ENCODE measurements around the gene TOM1L2. TPM values are rescaled to one million over a fixed set of nuclear protein-coding genes. Genes with fewer than 3 reads are reported as not detected.

TOM1L2 gene
- total RNA-seq, 1 donor from 2014 or later, result 43.7 TPM

DNA sequence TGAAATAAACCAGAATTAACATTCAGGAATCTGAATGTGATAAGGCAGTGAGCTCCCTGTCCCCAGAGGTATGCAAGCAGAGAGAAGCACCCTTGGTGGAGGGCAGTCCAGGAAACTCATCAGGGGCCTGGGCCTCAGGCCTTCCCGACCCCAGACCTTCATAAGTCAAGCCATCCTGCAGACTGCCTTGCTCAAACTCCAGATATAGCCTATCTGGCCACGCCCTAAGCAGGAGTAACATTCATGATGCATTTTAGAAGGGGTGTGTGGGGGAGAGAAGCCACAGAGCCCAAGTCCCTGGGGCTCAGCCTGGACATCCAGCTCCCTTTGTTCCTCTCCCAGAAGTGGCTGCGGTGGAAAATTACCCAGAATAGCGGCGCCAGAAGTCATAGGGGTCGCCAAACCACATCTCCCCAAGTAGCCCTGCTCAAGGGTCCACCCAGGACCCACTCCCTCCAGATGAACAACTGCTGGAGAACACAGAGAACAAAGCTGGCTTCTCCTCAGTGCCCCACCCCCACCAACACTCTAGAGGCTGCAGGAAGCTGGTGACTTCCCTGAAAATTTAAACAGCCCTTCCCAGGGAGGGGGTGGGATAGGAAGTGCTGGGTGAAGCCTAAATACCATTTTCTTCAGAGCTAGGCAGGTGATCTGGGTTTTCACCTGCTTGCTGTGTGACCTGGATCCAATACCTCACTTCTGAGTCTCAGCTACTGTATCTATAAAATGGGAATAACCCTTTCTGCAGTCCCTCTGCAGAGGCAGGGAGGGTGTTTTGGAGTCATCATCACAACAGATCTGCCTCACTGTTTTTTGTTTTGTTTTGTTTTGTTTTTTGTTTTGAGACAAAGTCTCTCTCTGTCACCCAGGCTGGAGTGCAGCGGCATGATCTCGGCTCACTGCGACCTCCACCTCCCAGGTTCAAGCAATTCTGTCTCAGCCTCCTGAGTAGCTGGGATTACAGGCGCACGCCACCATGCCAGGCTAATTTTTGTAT lies 133.9 kb downstream of the TOM1L2 start:
- DNase-seq (ENCODE audit: low spot score), result no peak

DNA sequence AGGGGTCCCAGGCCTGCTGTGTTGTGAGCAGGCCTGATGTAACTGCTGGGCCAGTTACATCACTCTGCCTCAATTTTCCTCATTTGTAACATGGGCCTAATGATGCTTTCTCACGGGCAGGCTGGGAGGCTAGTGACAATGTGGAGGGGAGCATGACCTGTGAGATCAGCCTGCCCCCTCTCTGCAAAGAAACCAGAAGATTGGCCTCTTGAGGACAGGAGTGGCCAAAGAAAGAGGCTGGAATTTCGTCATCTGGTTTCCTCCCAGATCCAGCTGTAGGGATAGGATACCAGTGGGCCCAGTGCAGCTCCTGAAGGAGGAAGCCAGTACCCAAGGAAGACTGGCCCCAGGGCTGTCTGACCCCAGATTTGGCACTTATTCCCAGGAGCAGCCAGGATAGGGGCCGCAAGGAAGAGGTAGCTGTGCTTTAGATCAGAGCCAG lies 134.8 kb downstream of the TOM1L2 start:
- DNase-seq (ENCODE audit: low spot score), result no peak

DNA sequence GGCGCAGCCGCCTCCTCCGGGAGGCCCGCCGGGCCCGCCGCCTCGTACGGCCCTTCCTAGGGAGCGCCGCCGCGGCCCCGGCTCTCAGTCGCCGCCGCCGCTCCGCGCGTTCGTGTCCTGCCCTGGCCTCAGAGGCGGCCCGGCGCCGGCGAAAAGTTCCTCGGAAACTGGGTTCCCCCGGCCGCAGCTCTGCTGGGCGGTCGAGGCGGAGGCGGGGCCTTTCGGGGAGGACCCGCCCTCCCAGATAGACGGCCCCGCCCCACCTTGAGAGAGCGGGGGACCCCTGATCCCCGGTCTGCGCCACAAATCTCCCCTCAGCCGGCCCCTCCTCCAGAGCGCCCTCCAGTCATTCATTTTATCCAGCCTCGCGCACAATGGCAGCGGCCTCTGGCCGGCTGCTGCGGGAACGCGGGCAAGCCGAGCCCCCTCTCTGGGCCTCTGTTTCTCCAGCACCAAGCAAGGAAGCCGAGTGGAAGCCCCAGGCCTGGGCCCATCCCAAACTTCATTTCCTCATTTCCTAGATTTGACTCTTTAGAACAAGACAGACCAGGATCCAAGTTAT lies 135.3 kb downstream of the TOM1L2 start, which contains the start of gene SREBF1:
Gene SREBF1, minus strand, starts transcription at position 169 of the 562 bp plus-strand sequence. CDS start 169 bp downstream, outside the sequence.
- DNase-seq (ENCODE audit: low spot score), result no peak

DNA sequence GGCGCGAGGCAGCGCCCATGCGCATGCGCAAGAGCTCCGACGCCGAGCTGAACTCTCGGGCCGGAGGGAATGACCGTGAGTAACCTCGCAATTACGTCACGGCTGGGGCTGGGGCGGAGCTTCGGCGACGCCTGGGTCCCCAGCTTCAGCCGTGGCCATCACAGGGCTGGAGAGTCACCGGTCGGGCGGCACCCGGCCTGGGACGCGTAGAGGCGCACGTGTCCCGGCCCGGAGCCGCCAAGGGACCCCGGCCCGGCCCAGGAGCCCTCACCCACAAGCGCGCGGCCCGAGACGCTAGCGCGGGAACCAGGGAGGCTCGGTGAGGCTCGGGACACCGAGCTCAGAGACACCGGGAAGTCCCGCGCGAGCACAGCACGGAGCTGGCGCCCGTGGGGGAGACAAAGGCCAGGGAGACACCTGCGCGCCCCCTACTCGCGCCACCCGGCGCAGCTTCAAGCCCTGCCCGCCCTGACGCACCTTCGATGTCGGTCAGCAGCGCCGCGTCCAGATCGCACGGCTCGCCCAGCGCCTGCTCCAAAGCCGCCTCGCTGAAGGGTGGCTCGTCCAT lies 135.9 kb downstream of the TOM1L2 start:
- DNase-seq (ENCODE audit: low spot score), result peak; percentile 99

DNA sequence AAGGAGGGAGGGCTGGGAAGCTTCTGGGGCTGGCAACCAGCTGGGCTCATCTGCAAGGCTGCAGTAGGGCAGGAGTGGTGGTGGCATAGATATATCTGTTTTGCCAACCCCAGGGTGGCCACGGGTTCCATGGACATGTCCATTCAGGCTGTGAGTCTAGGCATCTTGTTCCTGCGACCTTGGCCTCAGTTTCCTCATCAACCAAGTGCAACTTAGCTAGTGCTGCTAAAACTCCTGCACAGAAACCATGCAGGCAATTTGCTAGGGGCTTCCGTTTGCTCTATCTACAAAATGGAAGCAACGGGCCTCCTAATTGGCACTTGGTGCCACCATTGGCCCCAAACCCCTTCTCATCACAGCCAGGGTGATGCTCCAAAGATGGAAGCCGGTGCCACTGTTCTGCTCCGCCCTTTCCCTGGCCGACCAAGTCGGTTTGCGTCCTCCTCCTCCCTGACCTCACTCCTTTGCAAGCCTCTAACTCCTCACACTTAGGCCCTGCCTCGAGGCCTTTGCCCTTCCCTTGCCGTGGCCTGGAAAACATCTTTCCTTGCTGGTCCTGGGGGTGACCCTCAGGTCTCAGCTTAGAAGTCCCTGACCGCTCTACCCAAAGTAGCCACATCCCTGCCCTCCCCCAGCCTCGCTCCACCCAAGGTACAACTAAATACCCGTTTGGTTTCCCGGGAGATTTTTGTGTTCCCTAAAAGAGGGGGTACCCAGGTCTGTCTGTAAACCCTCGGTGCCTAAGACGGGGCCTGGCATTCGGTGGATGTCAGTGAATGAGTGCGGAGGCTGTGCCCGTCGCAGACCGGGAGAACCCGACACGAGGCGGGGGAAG lies 136.6 kb downstream of the TOM1L2 start:
- DNase-seq (ENCODE audit: low spot score), result no peak

DNA sequence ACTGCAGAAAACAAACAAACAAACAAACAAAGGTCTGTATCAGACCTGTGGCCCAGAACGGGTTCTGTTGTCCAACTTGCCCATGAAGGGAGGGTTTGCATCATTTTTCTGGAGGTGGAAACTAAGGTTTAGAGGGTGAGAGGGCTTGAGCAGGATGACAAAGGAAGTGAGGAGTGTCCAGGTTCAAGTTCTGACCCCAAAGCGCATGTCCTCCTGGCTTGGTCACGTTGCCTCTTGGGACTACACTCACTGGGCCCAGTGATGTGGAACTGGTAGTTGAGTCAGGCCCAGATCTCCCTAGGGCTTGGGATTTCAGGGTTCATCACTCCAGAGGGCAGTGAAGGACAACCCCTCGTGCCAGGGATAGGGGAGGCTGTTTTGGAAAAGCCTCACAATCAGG lies 137.2 kb downstream of the TOM1L2 start:
- DNase-seq (ENCODE audit: low spot score), result no peak

DNA sequence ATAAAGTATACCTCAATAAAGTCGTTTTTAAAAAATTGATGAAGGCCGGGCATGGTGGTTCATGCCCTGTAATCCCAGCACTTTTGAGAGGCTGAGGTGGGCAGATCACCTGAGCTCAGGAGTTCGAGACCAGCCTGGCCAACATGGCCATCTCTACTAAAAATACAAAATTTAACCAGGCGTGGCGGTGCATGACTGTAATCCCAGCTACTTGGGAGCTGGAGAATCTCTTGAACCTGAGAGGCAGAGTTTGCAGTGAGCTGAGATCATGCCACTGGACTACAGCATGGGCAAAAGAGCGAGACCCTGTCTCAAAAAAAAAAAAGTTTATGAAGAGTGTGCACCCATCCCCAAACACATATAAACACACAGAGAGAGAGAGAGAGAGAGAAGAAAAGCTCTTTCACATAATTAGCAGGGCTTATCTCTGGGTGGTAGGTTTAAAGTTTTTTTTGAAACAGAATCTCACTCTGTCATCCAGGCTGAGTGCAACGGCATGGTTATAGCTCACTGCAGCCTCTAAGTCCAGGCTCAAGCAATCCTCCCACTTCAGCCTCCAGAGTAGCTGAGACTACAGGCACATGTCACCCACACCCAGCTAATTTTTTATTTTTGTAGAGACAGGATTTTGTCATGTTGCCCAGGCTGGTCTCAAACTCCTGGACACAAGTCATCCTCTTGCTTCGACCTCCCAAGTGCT lies 138.4 kb downstream of the TOM1L2 start:
- no peak for DNase-seq (ENCODE audit: low spot score)

DNA sequence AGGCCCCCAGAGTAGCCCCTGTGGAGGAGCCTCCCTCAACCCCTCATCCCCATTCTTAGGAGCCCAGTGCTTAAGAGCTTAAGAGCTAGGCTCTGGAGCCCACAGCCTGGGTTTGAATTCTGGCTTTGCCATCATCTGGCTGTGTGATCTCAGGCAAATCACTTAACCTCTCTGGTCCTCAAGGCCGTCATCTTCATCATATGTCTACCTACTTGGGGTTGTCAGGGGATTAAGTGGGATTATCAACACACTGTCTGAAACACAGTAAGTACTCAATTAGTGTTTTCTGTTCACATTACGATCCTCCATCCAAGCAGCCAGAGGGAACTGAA lies 140.2 kb downstream of the TOM1L2 start:
- DNase-seq (ENCODE audit: low spot score), result no peak

DNA sequence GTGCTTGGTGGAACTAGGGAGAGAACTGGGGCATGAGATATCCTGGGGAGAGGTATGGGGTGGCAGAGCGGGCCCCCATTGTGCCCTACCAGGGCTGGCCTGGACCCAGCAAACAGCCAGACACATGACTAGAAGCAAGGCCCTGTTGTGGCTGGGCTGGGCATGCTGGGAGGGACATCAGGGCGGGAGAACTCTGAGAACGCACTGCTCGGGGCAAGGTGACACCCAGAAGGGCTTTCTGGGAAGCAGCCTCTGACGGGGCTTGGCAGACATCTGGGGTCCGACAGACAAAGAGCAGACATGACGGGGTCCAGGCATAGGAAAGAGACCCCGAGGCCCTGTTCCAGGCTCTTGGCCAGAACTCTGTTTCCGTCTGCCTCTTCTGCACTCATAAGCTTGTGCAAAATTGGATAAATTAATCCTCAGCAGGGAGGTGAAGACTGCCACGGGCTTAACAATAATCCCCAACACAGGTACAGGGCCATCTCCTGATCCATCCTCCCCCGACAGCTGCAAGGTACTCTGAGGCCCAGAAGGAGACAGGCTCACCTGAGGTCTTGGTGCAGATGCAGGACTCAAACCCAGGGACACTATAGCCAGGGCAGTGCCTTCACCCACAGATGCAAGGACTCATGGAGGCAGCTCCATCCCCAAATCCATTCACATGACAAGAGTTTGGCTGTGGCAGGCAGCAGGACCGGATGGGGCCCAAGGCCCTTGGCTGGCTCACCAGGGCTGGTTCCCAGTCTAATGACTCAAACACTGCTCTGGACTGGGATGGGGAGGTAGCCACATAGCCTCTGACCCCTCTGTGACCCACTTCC lies 140.8 kb downstream of the TOM1L2 start:
- DNase-seq (ENCODE audit: low spot score), result no peak

DNA sequence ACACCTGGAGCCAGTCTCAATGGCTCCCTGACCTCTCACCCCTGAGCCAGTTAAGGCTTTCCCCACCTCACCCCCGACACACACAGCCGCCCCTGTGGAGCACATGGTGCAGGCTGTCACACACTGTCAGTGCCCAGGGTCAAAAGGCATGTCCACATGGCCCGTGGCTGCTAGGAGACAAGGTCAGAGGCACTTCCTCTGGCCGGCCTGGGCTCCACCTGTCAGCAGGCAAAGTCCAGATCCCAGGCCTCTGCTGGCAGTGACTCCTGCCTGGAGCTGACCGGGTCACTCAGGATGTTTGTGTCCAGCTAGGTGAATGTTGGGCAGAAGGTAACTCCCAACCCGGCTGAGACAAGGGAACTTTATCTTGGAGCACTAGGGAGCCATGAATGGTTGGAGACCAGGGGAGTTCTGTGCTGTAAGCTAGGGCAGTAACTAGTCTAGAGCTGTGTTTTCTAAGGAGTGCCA lies 141.4 kb downstream of the TOM1L2 start:
- no peak for DNase-seq (ENCODE audit: low spot score)

DNA sequence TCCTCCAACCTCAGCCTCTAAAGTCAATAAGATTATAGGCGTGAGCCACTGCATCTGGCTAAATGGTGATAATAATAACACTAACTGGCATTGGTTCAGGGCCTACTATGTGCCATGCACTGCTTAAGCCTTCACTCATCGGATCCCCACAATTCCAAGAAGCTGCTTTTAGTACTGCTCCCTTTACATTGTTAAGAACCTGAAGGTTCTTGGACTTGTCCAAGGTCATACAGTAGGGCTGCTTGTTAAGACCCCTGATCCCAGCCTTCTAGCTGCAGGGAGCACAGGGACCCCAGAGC lies 142.0 kb downstream of the TOM1L2 start:
- no peak for DNase-seq (ENCODE audit: low spot score)

DNA sequence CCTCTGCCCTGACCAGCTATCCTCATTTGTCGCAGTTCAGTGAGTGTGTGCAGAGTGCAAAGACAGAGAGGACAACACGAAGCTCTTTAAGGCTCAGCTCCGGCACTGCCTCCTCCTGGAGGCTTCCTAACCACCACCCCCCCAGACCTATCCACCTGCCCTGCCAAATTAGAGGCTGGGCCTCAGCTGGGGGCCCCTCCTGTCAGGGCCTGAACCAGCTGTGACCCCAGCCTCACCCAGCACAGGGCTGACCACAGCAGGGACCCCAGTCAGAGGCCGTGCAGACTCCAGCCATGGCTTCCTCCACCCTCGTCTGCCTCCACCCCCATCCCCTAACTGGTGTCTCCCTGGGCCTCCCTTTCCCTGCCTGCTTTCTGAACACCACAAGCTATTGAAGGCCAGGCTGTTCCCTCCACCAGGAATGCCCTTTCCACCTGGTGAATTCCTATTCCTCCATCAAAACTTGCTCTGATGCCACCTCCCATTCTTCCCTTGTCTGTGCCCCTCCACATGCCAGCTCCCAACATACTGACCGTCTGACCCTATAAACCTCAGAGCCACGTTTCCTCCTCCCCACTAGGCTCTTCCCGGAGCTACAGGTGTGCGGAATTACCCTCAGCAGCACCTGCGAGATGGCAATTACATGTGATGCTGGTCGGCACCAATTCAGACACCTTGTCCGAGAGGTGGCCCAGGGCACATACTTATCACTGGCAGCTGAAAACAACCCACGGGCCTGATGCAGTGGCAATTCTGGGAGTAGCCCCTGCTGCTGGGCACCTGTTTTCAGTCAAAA lies 144.2 kb downstream of the TOM1L2 start:
- no peak for DNase-seq (ENCODE audit: low spot score)

DNA sequence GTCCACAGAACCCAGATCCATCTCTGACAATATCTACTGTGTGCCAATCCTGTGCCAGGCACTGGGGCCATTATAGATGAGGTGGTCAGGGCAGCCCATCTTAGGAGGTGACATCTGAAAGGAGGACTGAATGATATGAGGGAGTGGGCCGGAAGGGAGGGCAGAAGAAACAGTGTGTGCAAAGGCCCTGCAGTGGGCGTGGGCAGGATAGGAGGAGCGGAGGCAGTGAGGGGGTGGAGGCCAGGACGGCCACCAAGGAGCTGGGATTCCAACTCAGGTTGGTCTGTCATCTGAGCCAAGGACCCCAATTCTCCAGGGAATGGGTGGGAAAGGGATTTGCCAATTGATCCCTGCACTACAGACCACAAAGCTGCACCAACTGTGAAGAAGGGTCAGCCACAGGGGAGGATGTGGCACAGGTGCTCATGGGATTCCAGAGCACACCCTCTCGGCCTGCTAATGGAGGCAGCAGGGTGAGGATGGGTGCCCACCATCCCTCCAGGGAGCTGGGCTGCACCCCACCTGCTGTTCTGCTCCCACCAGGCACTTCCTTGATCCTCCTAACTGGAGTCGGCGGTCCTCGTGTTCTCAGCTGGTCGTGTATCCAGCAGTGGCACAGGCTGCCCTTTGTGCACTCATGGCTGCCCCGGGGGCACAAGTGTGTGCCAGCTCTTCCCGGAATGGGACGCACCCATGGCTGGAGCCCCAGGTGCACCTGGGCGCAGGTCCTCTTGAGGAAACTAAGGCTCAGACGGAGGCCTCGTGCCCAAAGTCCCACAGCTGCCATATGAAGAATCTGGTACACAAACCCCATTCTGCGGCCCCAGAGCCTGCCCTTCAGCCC lies 145.0 kb downstream of the TOM1L2 start:
- DNase-seq (ENCODE audit: low spot score), result no peak

DNA sequence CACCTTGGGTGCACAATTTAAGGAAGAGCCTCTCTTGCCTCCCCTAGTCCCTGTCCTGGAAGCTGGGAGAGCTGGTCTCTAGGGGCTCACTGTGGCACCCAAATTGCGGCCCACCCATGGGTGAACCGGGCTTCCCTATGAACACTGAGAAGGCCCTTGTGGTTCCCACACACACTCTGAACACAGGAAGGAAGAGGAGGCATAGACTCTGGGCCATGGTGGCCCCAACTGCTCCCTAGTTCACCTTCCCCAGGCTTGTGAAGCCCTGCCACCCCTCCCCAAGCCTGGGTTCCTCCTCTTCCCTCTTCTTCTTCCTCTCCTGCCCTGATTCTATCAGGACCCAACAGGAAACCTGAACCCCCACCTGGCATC lies 145.9 kb downstream of the TOM1L2 start:
- no peak for DNase-seq (ENCODE audit: low spot score)

DNA sequence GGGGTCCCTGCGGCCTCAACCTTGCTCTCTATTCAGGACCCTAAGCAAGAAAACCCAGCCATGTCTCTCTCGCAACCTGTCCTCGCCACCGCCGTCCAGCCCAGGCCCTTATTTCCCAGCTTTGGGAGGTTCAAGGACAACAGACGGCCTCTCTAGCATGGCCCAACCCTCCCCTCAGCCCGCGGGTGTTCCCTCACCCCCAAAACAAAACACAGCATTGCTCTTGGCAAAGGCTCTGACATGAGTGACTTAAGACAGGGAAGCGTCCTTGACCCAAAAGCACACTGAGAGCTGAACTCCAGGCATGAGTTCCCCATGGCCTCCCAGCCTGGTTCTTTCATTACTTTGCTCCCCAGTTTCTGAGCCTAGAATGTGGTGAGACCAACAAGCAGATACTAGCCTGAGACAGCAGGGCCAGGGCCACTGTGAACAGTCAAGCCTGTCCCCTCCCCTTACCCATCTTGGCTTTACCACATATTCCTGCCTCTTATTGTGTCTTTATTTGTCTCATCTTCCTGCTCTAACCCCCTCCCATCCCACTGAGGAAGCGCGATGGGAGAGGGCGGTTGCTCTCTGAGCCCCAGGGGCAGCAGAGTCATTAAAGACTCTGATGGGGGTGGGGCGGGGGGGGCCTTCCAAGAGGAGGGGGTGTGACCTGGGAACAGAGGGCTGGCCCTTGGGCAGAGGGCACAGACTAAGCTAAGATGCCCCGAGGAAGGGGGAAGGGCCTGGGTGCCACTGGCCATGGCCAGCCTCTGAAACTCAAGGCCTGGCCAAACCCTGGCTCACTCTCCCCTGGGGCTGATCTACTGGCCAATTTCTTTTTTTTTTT lies 147.2 kb downstream of the TOM1L2 start:
- no peak for DNase-seq (ENCODE audit: low spot score)

DNA sequence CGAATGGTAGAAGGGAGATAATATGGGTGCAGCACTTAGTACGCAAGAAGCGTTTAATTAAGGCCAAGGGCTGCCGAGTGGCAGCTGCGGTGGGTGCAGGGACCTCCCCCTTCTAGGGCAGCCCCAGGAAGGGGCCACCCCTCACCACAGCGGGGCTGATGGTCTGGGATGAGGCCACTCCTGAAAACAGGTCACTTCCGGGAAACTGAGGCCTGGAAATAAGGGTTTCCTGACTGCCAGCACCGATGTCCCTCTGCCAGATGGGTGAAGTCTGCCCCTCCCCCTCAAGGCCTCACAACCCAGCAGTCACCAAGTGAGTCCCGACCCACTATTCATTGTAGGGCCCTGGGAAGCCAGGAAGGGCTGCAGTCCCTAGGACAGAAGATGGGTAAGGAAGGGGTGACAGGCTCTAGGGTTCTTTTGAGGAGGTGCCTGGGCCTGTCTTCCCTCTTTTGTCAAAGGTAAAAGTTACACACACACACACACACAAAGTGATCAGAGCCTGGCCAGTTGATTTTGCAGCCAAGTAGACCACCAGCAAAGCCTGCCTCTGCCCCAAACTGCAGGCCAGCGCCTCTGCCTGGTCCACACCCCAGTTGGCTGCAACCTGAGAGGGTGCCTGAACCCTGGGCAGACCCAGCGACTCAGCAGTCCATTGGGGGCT lies 147.9 kb downstream of the TOM1L2 start:
- DNase-seq (ENCODE audit: low spot score), result no peak

Measured in mesenteric fat pad (tissue), 1 donor.